Thymus (tissue), 11 donors: Measurements from ENCODE around the gene ZNF296. TPM values are rescaled to one million over a fixed set of nuclear protein-coding genes. Genes with fewer than 3 reads are reported as not detected.

Experiments
- DNase-seq, 9 donors: peaks; one replicate each; pipeline ENCODE4 v3.0.0-alpha.2; 2013; ENCODE audit warnings: low spot score in 9 of 9, low read depth in 6 of 9, missing footprints in 1 of 9
- H3K27ac ChIP-seq, 2 donors: one replicate each; pipeline ENCODE4 v1.5.1; 2013; ENCODE audit warnings: control low read depth in 1 of 2, low read depth in 1 of 2, low read length in 1 of 2, mild to moderate bottlenecking in 1 of 2, moderate library complexity in 1 of 2
- H3K27me3 ChIP-seq, 2 donors: one replicate each; pipeline ENCODE4 v1.5.1; 2013; ENCODE audit warnings: low read length in 1 of 2; ENCODE audit not compliant: control insufficient read depth in 2 of 2, insufficient read depth in 1 of 2
- H3K36me3 ChIP-seq, 2 donors: one replicate each; pipeline ENCODE4 v1.5.1; 2013; ENCODE audit warnings: low read length in 1 of 2, mild to moderate bottlenecking in 1 of 2, moderate library complexity in 1 of 2; ENCODE audit not compliant: control insufficient read depth in 2 of 2, insufficient read depth in 2 of 2
- H3K4me1 ChIP-seq, 2 donors: one replicate each; pipeline ENCODE4 v1.5.1; 2013; ENCODE audit warnings: low read length in 2 of 2; ENCODE audit not compliant: control insufficient read depth in 2 of 2, insufficient read depth in 2 of 2
- H3K4me3 ChIP-seq, 2 donors: one replicate each; pipeline ENCODE4 v1.5.1; 2013; ENCODE audit warnings: low read length in 2 of 2, control low read depth in 1 of 2, mild to moderate bottlenecking in 1 of 2
- H3K9me3 ChIP-seq, 2 donors: one replicate each; pipeline ENCODE4 v1.5.1; 2013; ENCODE audit warnings: low read length in 1 of 2, mild to moderate bottlenecking in 1 of 2; ENCODE audit not compliant: control insufficient read depth in 2 of 2, insufficient read depth in 1 of 2
- WGBS: extraction: QIAGEN DNeasy Blood & Tissue Kit; methylation state at CpG from one replicate; pipeline ENCODE4 v1.1.7; 2013; 5-methylcytosine and 5-hydroxymethylcytosine counted together
- polyA plus RNA-seq: library from polyadenylated mRNA; stranded (reverse); fragments of 200-250 nt; gene quantifications from one replicate; pipeline ENCODE4 v1.2.3, GENCODE V29; 2013
- total RNA-seq: library from RNA; stranded (reverse); fragments of 120-200 nt; gene quantifications from one replicate; pipeline ENCODE4 v1.2.4, GENCODE V29; 2013
- donor health status: healthy.

The ZNF296 gene
- total and polyA plus RNA-seq, 2 donors: 0.19 to 2.9 TPM

DNA sequence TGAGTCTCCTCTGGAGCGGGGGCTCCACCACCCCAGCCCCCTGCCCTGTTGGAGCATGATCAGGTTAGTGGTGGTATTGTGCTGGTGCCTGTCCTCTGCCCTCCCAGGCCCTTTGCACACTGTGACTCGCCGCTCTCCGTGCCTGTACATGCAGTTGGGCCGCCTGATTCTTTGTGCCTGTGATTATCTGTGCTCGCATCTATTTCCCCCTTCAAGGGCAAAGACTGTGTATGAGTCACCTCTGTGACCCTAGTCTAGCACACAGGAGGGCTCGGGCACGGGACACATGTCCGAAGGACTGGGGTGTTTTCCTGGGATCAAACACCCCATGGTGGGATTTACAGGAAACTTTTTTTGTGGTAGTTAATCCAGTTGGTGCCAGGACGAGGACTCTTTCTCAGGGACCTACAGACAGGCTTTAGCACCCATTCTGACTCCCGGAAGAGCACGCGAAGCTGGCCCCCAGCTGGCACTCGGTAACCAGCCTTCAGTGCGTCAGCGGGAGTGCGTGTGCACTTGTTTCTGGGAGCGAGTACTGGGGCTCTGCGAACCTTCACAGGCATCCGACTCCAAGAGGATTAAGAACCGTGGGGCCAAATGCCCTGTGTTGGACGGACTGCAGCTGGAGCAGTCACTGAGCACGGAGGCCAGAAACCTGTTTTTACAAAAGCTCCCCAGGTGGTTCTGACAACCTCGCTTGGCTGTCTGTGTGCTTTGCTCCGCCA is 23.4 kb upstream of the ZNF296 start:
- H3K9me3 ChIP-seq: no peaks in the 10 kb centered on the region
- WGBS: 91% methylated on average over 25 of the region's 25 CpGs
- H3K36me3 ChIP-seq: peaks cover 9 to 25% of the 10 kb centered on the region in 2 donors
- no peak for DNase-seq
- no peak overlapping the region for H3K4me3 ChIP-seq
- peaks cover 46 to 79% of the 10 kb centered on the region in 2 donors for H3K4me1 ChIP-seq
- H3K27me3 ChIP-seq: no peaks in the 10 kb centered on the region
- H3K27ac ChIP-seq: peak overlapping the region; percentile 11 to 57

GRCh38 chr19:45098521-45099466 is 22.5 kb upstream of the ZNF296 start:
- DNase-seq: peak in 1 of 9 donors; percentile 59
- H3K27ac ChIP-seq: peak overlapping the region; percentile 44 to 57
- peaks cover 45 to 79% of the 10 kb centered on the region in 2 donors for H3K4me1 ChIP-seq
- 59% methylated on average over 15 of the region's 15 CpGs for WGBS
- peak overlapping the region in 1 of 2 donors; percentile 16 for H3K4me3 ChIP-seq
- no peaks in the 10 kb centered on the region for H3K27me3 ChIP-seq
- no peaks in the 10 kb centered on the region for H3K9me3 ChIP-seq
- H3K36me3 ChIP-seq: peaks cover 9 to 25% of the 10 kb centered on the region in 2 donors

- no peaks in the 10 kb centered on the region for H3K27me3 ChIP-seq
- peak overlapping the region; percentile 44 to 57 for H3K27ac ChIP-seq
- 94% methylated on average over 16 of the region's 16 CpGs for WGBS
- H3K4me3 ChIP-seq: no peak overlapping the region
- DNase-seq: no peak
- H3K4me1 ChIP-seq: peaks cover 40 to 73% of the 10 kb centered on the region in 2 donors
- no peaks in the 10 kb centered on the region for H3K9me3 ChIP-seq
- peaks cover 9 to 25% of the 10 kb centered on the region in 2 donors for H3K36me3 ChIP-seq
Observed at GRCh38 chr19:45097776-45098520, 21.7 kb upstream of the ZNF296 start.

DNA sequence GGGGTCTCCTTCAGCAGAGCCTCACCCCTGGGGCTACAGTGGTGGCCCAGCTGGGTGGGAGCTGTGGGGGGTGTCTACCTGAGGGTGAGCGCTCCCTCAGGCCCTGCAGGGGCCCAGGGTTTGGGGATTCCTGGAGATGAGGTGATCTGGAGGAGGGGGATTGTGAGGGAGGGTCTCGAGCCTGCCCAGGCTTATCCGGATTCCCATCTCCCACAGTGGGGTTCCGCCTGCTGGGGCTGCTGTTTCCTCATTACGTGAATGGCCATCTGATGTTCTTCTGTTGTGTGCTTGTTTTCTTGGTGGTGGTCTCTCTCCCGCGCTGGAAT is 21.1 kb upstream of the ZNF296 start:
- WGBS: 99% methylated on average over 7 of the region's 7 CpGs
- H3K27me3 ChIP-seq: no peaks in the 10 kb centered on the region
- no peaks in the 10 kb centered on the region for H3K9me3 ChIP-seq
- H3K4me3 ChIP-seq: no peak overlapping the region
- peaks cover 9 to 25% of the 10 kb centered on the region in 2 donors for H3K36me3 ChIP-seq
- peaks cover 35 to 70% of the 10 kb centered on the region in 2 donors for H3K4me1 ChIP-seq
- H3K27ac ChIP-seq: no peak overlapping the region
- DNase-seq: no peak

- no peak for DNase-seq
- H3K4me1 ChIP-seq: peaks cover 33 to 66% of the 10 kb centered on the region in 2 donors
- H3K9me3 ChIP-seq: no peaks in the 10 kb centered on the region
- H3K27me3 ChIP-seq: no peaks in the 10 kb centered on the region
- H3K27ac ChIP-seq: no peak overlapping the region
- WGBS: 97% methylated on average over 7 of the region's 7 CpGs
- H3K4me3 ChIP-seq: no peak overlapping the region
- peaks cover 9 to 25% of the 10 kb centered on the region in 2 donors for H3K36me3 ChIP-seq
Observed at GRCh38 chr19:45096700-45097099, 20.4 kb upstream of the ZNF296 start.

- Histone ChIP-seq H3K27me3 (no peaks in the 10 kb centered on the region), H3K36me3 (peaks cover 12 to 28% of the 10 kb centered on the region in 2 donors), H3K27ac (no peak overlapping the region), H3K4me1 (peaks cover 37 to 69% of the 10 kb centered on the region in 2 donors), H3K9me3 (peaks cover 0 to 4% of the 10 kb centered on the region in 2 donors), H3K4me3 (no peak overlapping the region)
- 97% methylated on average over 14 of the region's 14 CpGs for WGBS
- DNase-seq: no peak
Observed at GRCh38 chr19:45095496-45096413, 19.5 kb upstream of the ZNF296 start.

- H3K9me3 ChIP-seq: peaks cover 0 to 4% of the 10 kb centered on the region in 2 donors
- H3K36me3 ChIP-seq: peaks cover 21 to 26% of the 10 kb centered on the region in 2 donors
- H3K4me1 ChIP-seq: peaks cover 35 to 61% of the 10 kb centered on the region in 2 donors
- no peak for DNase-seq
- WGBS: 94% methylated on average over 5 of the region's 5 CpGs
- no peak overlapping the region for H3K4me3 ChIP-seq
- H3K27ac ChIP-seq: no peak overlapping the region
- no peaks in the 10 kb centered on the region for H3K27me3 ChIP-seq
Observed at GRCh38 chr19:45094707-45095106, 18.4 kb upstream of the ZNF296 start.

DNA sequence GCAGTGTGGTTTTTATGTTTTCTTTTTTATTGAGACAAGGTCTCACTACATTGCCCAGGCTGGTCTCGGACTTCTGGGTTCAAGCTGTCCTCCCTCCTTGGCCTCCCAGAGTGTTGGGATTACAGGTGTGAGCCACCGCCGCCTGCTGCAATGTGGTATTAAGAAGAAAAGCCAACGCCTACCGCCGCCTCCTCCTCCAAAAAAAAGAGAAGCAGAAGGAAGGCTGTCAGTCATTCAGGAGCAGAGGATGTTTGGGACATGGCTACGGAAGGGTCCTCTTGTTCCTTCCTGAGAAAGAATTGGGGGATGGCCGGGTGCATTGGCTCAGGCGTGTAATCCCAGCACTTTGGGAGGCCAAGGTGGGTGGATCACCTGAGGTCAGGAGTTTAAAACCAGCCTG is 17.9 kb upstream of the ZNF296 start:
- H3K9me3 ChIP-seq: peaks cover 0 to 4% of the 10 kb centered on the region in 2 donors
- H3K27ac ChIP-seq: peak overlapping the region in 1 of 2 donors; percentile 25
- peak overlapping the region; percentile 77 to 92 for H3K4me3 ChIP-seq
- no peaks in the 10 kb centered on the region for H3K27me3 ChIP-seq
- H3K4me1 ChIP-seq: peaks cover 33 to 56% of the 10 kb centered on the region in 2 donors
- peaks cover 20 to 21% of the 10 kb centered on the region in 2 donors for H3K36me3 ChIP-seq
- DNase-seq: no peak
- WGBS: 88% methylated on average over 9 of the region's 9 CpGs
